GM12874 (cell line): ENCODE measurements around the gene TMEM164.

Experiments used
- TF ChIP-seq, protein P1 (sequence below): IDR thresholded peaks from 2 replicates; pipeline ENCODE4 v1.5.1; 2011; ENCODE audit warnings: low read depth, mild to moderate bottlenecking, control low read depth, low read length, moderate library complexity; ENCODE audit not compliant: insufficient read depth

Gene TMEM164

DNA sequence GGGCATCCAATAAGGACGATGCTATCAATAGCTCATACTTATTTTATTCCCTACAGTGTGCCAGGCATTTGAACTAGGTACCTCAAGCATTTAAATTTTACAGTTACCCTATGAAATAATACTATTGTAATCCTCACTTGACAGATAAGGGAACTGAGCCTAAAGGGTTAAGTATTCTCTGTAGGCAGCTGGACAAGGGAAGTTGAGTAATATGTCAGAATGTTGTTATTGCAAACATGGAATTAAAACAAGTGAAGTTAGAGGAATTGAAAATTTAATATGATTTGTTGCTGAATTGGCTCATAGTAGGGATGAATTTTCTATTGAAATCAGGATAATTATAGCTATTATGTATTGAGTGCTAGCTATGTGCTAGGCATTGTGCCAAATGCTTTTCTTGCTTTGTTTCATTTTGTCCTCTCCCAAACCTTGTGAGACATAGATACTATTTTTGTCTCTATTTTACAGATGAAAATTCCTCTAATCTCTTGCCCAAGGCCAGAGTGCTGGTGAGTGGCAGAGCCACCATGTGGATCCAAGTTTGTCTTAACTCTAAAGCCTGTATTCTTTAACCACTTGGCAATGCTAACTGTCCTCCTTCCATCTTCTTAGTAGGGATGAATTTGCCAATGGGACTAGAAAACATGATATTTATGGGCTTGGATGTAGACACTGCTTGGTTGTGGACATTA, 58.1 kb downstream of the TMEM164 start:
- TF ChIP-seq, protein P1, sequence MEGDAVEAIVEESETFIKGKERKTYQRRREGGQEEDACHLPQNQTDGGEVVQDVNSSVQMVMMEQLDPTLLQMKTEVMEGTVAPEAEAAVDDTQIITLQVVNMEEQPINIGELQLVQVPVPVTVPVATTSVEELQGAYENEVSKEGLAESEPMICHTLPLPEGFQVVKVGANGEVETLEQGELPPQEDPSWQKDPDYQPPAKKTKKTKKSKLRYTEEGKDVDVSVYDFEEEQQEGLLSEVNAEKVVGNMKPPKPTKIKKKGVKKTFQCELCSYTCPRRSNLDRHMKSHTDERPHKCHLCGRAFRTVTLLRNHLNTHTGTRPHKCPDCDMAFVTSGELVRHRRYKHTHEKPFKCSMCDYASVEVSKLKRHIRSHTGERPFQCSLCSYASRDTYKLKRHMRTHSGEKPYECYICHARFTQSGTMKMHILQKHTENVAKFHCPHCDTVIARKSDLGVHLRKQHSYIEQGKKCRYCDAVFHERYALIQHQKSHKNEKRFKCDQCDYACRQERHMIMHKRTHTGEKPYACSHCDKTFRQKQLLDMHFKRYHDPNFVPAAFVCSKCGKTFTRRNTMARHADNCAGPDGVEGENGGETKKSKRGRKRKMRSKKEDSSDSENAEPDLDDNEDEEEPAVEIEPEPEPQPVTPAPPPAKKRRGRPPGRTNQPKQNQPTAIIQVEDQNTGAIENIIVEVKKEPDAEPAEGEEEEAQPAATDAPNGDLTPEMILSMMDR: no peak

DNA sequence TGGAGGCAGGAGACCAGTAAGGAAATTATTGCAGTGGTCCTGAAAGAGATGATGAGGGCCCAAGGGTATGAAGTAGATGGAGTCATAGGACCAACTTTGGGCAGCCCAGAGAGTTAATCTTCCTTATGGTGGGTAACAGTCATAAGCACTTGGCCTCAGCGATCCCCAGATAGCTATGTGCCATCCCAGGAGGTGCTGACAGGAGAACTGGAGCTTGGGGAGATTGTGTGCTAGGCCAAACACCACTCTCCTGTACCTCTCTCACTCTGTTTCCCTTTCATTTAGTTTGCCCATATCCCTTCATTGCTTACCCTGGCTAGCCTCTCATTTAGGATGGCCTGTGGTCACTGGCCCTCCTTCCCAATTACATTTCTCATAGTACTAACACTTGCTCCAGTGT, 60.0 kb downstream of the TMEM164 start:
- TF ChIP-seq, protein P1: no peak

- TF ChIP-seq, protein P1: no peak
Observed at GRCh38 chrX:110066488-110067225, 63.7 kb downstream of the TMEM164 start.

- TF ChIP-seq, protein P1: no peak
Observed at GRCh38 chrX:110070970-110071369, 68.1 kb downstream of the TMEM164 start.

GRCh38 chrX:110081320-110081719, 78.4 kb downstream of the TMEM164 start:
- TF ChIP-seq, protein P1: no peak

DNA sequence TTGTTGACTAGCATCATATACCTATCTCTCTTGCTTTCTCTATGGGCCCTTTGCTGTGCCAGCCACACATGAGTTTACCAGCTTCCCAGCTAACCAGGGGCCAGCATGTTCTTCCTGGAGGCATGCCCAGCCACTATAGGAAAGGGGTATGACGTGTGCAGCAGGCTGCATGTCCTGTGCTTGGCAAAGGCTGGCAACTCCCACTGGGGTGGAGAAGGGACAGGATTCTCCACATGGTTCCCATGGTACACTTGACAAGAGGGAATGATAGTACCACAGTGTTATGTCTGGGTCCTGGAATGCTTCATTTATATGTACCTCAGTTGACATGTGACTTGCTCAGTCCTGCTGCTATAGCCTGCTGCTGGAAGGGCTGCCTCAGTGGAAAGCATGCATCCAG, 78.8 kb downstream of the TMEM164 start:
- TF ChIP-seq, protein P1: no peak

- TF ChIP-seq, protein P1: no peak
Observed at GRCh38 chrX:110082161-110082560, 79.2 kb downstream of the TMEM164 start.
